HG03571 (cell line): ENCODE data around the gene GPR52.
"Not testable (repeated sequence)": the region's sequence is repeated elsewhere in the genome, so short reads cannot be mapped to it uniquely, and the experiment has no call there.

Experiments
- ATAC-seq: cut with Tn5 transposase; IDR thresholded peaks from one replicate; pipeline ENCODE4 v1.9.1; 2021; ENCODE audit not compliant: unreplicated experiment

GPR52 gene, protein sequence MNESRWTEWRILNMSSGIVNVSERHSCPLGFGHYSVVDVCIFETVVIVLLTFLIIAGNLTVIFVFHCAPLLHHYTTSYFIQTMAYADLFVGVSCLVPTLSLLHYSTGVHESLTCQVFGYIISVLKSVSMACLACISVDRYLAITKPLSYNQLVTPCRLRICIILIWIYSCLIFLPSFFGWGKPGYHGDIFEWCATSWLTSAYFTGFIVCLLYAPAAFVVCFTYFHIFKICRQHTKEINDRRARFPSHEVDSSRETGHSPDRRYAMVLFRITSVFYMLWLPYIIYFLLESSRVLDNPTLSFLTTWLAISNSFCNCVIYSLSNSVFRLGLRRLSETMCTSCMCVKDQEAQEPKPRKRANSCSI

GRCh38 chr1:174447866-174448530 lies at the start of gene GPR52:
TSS of gene GPR52 (plus strand) at chr1:174447964. CDS start at chr1:174448112, 148 bp downstream.
- no peak for ATAC-seq

GRCh38 chr1:174398246-174398645 lies 49.5 kb upstream of the GPR52 start:
- ATAC-seq, result no peak

GRCh38 chr1:174399211-174399610 lies 48.6 kb upstream of the GPR52 start:
- no peak for ATAC-seq

DNA sequence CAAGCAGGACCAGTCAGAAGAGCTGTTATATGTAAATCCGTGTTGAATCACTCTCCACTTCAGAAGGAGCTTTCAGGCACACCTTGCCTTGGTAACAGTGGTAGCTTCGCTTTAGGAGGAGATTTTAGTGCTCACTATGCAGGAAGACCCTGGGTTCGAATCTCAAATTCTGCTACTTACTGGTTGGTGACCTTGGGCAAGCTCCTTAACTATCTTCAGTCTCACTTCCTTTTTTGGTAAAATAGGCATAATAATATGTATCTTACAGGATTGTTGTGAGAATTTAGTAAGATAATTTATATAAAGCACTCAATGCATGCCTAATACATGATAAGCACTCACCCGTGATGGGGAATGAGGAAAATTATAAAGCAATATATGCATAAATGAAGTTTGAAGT lies 46.7 kb upstream of the GPR52 start:
- no peak for ATAC-seq

DNA sequence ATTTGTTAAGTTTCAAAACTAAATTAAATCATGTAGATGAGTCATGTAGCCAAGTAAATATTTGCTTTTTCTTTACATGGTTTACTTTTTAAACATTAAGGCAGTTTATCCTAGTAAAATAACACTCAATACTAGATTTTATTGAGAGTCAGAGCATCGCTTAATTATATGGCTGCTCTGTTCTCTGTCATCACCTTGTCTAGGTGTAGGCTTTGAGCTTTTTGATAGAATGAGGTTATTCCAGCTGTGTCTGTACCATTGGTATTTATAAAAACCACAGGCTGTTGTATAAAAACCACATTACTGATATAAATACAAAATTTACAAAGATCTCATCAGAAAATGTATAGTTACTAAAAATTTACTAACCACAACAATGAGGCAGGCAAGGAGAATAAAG lies 42.5 kb upstream of the GPR52 start:
- no peak for ATAC-seq

GRCh38 chr1:174406421-174406820 lies 41.3 kb upstream of the GPR52 start:
- no peak for ATAC-seq

DNA sequence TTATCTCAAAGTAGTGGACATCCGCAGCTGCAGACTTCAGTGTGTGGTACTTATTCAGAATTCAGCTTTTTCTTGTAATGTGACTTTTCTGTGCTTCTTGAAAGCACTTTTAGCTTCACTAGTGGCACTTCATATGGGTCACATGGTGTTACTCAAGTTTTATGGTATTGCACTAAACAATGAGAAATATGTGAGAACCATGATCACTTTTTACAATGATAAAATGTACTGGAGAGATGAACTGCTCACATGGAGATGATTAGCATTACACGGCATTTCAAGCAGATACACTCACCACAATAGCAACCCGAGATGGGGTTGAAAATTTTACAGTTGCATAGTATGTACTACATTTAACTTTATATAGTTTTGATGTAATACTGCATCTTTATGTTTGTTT lies 40.1 kb upstream of the GPR52 start:
- ATAC-seq, result no peak

DNA sequence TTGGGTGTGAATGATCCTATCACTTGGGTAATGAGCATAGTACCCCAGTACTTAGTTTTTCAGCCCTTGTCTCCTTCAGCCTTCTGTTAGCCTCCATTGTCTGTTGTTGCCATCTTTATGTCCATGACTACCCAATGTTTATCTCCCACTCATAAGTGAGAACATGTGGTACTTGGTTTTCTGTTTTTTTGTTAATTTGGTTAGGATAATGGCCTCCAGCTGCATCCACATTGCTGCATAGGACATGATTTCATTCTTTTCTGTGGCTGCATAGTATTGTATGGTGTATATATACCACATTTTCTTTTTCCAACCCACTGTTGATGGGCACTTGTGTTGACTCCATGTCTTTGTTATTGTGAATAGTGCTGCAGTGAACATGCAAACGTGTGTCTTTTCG lies 39.6 kb upstream of the GPR52 start:
- ATAC-seq, result no peak

- not testable (repeated sequence) for ATAC-seq
These were observed 38.0 kb upstream of the GPR52 start for GRCh38 chr1:174409801-174410200.

DNA sequence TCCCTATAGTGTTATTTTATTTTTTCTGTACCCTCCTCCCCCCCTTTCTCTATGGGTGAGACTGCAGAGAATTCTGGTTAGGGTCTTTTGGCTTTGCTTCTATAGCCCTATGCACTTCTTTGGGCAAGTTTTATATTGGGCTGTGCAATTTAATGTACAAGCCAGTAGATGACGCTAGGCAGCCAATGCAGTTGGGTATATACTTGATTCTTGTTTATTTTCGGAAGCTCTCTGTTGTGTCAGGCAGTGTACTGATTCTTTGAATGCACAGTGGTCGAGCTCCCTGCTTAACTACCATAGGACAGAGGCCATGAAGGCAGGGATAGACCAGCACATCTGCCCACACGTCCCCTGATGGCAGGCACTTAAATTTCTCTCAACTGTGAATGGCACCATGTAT lies 34.1 kb upstream of the GPR52 start:
- ATAC-seq, result no peak

GRCh38 chr1:174414203-174414602 lies 33.6 kb upstream of the GPR52 start:
- ATAC-seq, result no peak

GRCh38 chr1:174415506-174415905 lies 32.3 kb upstream of the GPR52 start:
- no peak for ATAC-seq

DNA sequence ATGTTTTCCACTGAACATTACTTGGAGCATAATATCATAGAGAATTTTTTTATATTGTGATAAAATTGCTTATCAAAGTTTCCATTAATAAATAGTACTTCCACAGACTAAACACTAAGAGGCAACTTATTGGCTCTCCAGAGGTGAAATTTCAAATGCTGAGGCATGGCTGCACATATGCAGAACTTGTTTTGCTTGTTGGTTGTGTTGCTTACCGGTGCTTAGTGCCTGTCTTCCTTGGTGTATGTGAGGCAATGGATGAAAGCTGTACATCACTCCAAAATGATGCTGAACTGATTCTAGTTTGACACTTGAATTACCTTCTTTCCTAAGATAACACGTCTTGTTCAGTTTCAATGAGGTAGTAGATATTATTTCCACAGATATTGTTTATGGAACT lies 29.8 kb upstream of the GPR52 start:
- no peak for ATAC-seq

DNA sequence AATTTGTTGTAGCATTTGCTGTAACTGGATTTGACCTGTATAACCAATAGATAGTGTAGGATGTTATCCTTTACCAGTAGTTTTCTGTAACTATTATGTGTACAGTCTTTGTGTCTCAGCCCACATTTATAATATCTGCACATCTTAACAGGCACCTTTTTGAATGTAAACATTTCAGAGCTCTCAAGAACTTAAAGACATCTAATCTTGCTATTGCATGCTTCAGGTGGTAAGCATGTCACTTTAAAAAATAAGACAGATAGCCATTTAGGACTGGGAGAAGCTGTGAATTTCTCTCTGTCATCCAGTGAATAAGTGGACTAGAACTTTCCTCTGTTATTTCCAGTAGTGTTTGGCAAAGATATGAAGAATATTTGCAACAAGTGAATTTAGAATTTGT lies 22.6 kb upstream of the GPR52 start:
- no peak for ATAC-seq

- ATAC-seq, result no peak
These were observed 21.6 kb upstream of the GPR52 start for GRCh38 chr1:174426153-174426552.

- no peak for ATAC-seq
These were observed 19.7 kb upstream of the GPR52 start for GRCh38 chr1:174428033-174428432.

DNA sequence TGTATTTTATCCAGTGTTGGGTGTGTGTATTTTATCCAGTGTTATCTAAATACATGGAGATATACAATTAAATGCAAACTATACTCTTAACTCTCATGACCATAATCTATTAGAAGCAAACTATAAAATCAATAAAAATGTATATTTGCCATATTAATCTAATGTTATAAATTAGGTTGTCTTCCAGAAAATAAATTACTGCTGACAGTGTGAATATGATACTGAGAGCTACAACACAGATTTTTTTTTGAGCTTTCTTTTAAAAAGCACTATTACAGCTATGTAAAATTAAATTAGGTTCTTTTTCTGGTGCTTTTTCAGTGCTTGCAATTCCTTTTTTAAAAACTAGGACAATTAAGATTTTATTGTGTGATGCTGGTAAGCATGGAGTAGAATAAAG lies 19.0 kb upstream of the GPR52 start:
- ATAC-seq, result no peak

- ATAC-seq, result no peak
These were observed 14.3 kb upstream of the GPR52 start for GRCh38 chr1:174433451-174433850.

DNA sequence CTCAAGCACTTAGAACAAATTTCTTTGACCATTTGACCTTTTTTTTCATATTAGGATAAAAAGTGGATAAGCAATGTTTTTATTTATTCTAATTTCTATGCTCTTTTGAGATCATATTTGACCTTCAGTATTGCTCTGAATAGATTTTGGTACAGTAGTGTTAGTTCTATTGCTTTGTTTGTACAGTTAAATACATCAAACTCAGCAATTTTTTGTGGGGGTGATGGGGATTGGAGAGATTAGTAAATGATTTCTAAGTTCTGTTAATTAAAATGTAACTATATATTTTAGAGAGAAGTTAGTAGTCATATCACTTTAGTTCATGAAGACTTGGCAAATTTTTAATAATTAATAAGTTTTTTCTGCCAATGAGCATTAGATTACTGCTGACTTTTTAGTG lies 2.4 kb upstream of the GPR52 start:
- no peak for ATAC-seq

DNA sequence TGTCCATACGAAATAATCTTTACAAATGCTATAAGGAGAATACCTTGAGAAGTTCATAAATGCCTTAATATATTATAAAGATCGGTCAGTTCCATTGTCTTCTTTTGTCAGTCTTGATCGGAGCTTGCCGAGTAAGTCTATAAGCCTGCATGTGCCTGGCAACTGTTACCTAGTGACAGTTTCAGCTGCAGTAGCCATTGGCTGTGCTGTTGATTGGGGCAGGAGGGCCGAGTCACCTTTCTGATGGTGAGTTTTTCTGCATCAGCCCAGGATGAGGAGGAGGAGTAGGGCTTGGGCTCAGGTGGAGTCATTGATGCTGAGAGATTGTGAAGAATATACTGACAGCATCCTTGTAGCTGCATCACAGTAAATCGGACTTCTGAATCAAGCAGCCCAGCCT lies 1.9 kb upstream of the GPR52 start:
- ATAC-seq, result no peak

DNA sequence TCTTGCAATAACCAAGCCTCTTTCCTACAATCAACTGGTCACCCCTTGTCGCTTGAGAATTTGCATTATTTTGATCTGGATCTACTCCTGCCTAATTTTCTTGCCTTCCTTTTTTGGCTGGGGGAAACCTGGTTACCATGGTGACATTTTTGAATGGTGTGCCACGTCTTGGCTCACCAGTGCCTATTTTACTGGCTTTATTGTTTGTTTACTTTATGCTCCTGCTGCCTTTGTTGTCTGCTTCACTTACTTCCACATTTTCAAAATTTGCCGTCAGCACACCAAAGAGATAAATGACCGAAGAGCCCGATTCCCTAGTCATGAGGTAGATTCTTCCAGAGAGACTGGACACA lies 743 bp downstream of the GPR52 start:
- ATAC-seq, result no peak

DNA sequence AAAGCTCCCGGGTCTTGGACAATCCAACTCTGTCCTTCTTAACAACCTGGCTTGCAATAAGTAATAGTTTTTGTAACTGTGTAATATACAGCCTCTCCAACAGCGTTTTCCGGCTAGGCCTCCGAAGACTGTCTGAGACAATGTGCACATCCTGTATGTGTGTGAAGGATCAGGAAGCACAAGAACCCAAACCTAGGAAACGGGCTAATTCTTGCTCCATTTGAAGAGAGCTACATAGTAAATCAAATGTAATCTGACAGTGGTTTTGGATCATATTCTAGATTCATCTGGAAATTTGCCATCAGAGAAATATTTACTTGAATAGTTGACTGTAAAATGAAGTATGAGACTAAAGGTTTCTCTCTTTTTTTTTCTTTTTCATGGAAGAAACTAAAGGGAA lies 1.2 kb downstream of the GPR52 start:
- ATAC-seq, result no peak

- no peak for ATAC-seq
These were observed 3.6 kb downstream of the GPR52 start for GRCh38 chr1:174451408-174451807.
